HG02678 (cell line): ENCODE measurements around the gene SSBP2.
"Not testable (repeated sequence)": the region's sequence is repeated elsewhere in the genome, so short reads cannot be mapped to it uniquely, and the experiment has no call there.

ENCODE experiments used
- ATAC-seq: cut with Tn5 transposase; IDR thresholded peaks from one replicate; pipeline ENCODE4 v1.9.1; 2021; ENCODE audit warnings: mild to moderate bottlenecking, moderate library complexity; ENCODE audit not compliant: unreplicated experiment

SSBP2 gene

DNA sequence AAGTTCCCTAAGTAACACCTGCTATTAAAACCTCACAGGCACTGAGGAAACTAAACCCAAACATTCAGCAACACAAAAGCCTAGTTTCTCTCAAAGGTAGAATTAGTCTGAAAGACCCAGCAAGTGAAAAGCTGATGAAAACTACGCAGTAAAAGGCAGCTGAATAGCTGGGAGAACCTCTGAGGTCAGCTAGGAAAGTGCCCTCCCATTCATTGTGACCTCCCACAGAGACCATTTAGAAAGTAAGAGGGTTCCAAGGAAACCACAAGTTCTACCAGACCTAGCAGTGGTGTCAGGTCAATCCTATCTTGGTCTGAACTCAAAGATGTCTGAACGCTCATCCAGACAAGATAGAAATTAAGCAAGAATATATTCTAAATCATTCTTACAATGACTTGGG is 144.7 kb downstream of the SSBP2 start:
- no peak for ATAC-seq

DNA sequence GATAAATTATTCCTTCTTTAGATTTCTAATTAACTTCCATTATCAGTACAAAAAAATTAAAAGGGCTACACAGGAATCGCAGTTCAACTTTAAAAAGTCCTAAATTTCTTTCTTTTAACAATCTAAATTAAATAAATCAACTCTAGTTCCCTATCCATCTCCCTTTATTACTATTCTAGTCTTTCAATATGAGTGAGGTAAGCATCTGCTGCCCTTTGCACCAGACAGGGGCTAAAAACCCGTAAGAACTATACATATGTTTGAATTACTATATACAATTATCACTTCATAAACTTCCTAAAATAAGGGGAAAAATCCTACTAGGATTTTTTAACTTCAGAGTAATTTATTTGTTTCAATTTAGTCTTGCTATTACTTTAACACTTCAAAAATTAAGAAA is 145.6 kb downstream of the SSBP2 start:
- ATAC-seq: no peak

GRCh38 chr5:81604193-81604592 is 146.7 kb downstream of the SSBP2 start:
- ATAC-seq: no peak

GRCh38 chr5:81601919-81602318 is 149.0 kb downstream of the SSBP2 start:
- ATAC-seq: no peak

DNA sequence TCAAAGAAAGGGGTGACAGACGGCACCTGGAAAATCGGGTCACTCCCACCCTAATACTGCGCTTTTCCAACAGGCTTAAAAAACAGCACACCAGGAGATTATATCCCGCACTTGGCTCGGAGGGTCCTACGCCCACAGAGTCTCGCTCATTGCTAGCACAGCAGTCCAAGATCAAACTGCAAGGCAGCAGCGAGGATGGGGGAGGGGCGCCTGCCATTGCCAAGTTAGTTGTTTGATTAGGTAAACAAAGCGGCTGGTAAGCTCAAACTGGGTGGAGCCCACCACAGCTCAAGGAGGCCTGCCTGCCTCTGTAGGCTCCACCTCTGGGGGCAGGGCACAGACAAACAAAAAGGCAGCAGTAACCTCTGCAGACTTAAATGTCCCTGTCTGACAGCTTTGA is 158.8 kb downstream of the SSBP2 start:
- not testable (repeated sequence) for ATAC-seq

DNA sequence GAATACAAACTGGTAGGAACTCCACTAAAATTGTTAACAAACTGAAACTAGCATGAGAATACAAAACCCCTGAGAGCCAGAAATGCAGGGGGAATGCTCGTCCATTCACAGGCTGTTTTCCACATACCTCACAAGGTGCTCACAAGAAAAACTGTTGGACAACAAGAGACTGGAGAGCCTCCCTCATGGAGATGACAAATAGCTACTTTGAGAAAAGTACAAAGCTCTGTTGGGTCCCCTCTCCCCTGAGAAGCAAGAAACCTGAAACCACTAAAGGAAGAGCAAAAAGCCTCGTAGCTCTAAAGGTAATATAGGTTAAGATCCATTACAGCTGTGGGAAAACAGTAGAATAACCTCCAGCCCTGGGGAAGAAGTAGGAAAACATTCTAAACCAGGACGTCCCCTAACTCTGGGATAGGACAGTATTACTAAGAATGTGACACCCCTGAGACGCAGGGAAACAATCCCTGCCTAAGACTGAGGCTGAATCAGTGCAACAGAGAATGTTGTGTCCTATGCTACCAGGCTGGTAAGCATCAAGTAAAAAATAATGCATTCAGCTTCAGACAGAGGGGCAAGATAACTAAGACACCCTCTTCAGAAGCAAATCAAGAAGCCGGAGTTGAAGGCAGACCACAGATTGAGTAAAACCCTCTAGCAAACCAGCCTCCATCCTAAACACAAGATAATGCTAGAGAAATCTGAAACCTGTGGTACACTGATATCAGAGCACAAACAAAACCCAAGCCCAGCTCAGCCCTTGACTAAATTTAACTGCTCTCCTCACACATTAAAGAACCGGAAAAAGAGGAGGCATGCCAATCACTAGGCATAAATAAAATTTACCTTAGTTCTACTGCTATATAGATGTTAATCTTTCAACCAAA is 160.2 kb downstream of the SSBP2 start:
- ATAC-seq: no peak

- peak; percentile 89 for ATAC-seq
Measured at GRCh38 chr5:81579262-81579924, 171.5 kb downstream of the SSBP2 start.

GRCh38 chr5:81577091-81577490 is 173.8 kb downstream of the SSBP2 start:
- ATAC-seq: no peak

GRCh38 chr5:81575924-81576323 is 175.0 kb downstream of the SSBP2 start:
- no peak for ATAC-seq

GRCh38 chr5:81572201-81572600 is 178.7 kb downstream of the SSBP2 start:
- ATAC-seq: no peak

DNA sequence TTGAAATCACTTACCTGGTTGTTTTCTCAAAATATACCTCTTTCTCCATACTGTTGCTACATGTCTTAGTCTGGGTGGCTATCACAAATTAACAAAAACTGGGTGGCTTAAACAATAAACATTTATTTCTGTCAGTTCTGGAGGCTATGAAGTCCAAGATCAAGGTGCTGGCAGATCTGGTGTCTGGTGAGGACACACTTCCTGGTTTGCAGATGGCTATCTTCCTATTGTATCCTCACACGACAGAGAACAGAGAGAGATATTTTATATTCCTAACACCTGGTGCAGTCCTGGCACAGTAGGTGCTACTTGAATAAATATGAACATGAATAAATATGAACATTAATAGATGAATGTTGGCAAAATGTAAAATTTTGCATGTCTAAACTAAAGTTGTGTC is 192.7 kb downstream of the SSBP2 start:
- ATAC-seq: no peak

DNA sequence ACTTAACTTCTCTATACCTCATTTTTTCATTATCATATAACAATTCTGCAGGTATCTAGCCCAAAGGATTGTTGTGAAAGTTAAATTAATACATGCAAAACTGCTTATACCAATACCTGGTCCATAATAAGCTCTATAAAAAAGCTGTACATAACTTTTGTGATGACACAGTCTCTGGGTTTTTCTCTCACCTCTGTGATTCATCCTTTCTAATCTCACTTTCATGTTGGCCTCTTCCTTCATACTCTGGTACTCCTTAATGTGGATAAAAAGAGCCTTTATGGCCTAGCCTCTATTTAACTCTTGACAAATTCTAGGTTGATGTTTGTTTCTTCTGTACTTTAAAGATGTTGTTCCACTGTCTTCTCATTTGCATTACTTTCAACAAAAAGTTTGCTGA is 194.1 kb downstream of the SSBP2 start:
- no peak for ATAC-seq

DNA sequence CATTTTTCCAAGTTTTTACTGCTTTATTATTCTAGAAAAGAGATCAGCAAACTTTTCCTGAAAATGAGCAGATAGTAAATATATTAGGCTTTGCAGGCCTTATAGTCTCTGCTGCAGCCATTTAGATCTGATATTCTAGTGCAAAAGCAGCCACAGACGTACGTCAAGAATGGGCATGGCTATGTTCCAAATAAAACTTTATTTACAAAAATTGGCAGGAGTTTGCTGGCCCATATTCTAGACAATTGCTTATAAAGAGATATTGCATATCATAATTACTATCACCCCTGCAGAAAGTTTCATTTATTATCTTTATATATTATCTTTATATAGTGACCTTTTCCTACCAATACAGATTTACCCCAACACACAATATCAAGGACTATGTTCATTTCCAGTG is 195.0 kb downstream of the SSBP2 start:
- ATAC-seq: no peak

- no peak for ATAC-seq
Measured at GRCh38 chr5:81554647-81555046, 196.2 kb downstream of the SSBP2 start.

DNA sequence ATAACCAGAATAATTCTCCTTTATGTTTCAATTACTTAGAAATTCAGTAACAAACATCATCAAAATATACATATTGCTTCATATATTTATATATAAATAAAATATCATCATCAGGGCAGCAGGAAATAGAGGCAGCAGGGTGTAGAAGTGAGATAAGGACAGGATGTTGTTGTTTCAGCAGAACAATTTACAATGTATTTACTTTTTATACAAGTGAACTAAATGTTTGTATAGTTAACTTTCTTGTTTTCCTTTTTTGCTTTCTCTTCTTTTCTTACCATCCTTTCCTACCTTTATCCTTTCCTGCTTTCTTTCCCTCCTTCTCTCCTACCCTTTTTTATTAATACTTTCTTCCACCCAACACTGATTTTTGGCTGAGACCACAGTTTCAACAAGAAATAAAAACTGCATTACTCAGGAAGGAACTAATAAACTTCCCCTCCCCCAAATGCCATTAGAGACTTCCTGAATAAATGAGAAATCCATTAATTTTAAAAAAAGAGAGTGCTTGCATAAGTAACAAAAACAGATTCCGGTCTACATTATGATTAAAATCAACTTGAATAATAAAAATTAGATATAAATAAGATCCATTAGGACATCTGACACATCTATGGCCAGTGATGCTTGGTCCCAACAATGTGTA is 197.2 kb downstream of the SSBP2 start:
- no peak for ATAC-seq

- no peak for ATAC-seq
Measured at GRCh38 chr5:81552852-81553566, 197.9 kb downstream of the SSBP2 start.

DNA sequence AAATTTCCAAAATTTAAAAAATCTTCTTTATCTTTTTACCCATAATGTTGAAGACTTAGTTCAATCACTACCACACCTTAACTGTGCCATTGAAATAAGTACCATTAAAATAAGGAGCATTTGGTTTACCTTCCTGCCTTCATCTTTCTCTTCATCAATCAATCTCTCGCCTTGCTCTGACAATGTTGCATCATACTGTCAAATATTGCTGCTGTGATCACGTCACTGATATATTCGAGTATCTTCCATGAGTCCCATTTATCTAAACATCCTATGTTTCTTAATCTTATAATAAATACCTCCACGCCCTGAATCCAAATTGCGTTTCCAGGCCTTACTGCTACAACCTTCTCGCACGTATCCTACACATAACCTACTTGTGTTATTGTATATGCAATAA is 201.8 kb downstream of the SSBP2 start:
- ATAC-seq: no peak

- no peak for ATAC-seq
Measured at GRCh38 chr5:81547001-81547400, 203.9 kb downstream of the SSBP2 start.

DNA sequence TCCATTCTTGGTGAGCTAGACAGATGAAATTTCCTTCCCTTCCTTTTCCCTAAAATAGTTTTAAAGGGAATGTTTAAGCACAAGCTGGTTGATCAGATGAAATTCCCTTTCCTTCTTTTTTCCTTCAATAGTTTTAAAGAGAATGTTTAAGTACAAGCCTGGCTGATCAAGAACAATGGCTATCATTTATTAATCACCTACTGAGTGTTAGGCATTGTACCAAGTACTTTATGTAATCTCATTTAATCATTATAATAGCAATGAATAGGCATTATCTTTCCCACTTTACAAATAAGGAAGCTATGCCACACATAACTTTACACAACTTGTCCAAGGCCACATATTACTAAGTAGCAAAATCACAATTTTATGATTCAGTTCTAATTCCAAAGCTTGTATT is 205.0 kb downstream of the SSBP2 start:
- ATAC-seq: no peak

GRCh38 chr5:81544351-81545018 is 206.4 kb downstream of the SSBP2 start:
- ATAC-seq: no peak

- ATAC-seq: no peak
Measured at GRCh38 chr5:81542242-81542641, 208.7 kb downstream of the SSBP2 start.
